Measurements from ENCODE around the gene TPM1.

The TPM1 gene

GRCh38 chr15:63067306-63067705 is 24.8 kb downstream of the TPM1 start:
- Histone ChIP-seq H4K20me1 (ENCODE audit: low read depth, low read length) (no peaks in the 10 kb centered on the region), H2AFZ (ENCODE audit: low read depth, low read length, severe bottlenecking) (no peak overlapping the region), H3K36me3 (ENCODE audit: low read length) (no peaks in the 10 kb centered on the region)

GRCh38 chr15:63067976-63068743 is 25.6 kb downstream of the TPM1 start:
- Histone ChIP-seq H3K9me3 (ENCODE audit: insufficient read depth, low read length) (no peaks in the 10 kb centered on the region), H3K9ac (ENCODE audit: low read length) (no peak overlapping the region), H3K79me2 (ENCODE audit: insufficient read depth, low read length) (no peaks in the 10 kb centered on the region), H3K4me2 (ENCODE audit: low read depth, low read length, poor library complexity, severe bottlenecking) (no peak overlapping the region), H3F3A (ENCODE audit: insufficient read depth) (no peaks in the 10 kb centered on the region), H3K9me2 (replicated peaks; ENCODE audit: insufficient read depth, low read length) (no peaks in the 10 kb centered on the region), H4K20me1 (ENCODE audit: low read depth, low read length) (no peaks in the 10 kb centered on the region), H3K27me3 (ENCODE audit: low read length) (no peaks in the 10 kb centered on the region), H3K27ac (ENCODE audit: low read depth, low read length) (no peak overlapping the region), H3K36me3 (ENCODE audit: low read length) (no peaks in the 10 kb centered on the region), H3K4me3 (ENCODE audit: insufficient read depth, low read length, poor library complexity, severe bottlenecking) (no peak overlapping the region), H2AFZ (ENCODE audit: low read depth, low read length, severe bottlenecking) (no peak overlapping the region)
- TF ChIP-seq CTCF (IDR thresholded peaks at IDR 0.05; ENCODE audit: insufficient read depth, low read length, poor library complexity, severe bottlenecking), result no peak
- TF ChIP-seq EZH2phosphoT487 (conservative IDR thresholded peaks at IDR 0.05; ENCODE audit: low read length), result no peak

More at GRCh38 chr15:63067306-63067705, 24.8 kb downstream of the TPM1 start:
- Histone ChIP-seq H3K4me2 (ENCODE audit: low read depth, low read length, poor library complexity, severe bottlenecking) (no peak overlapping the region), H3K79me2 (ENCODE audit: insufficient read depth, low read length) (no peaks in the 10 kb centered on the region), H3K9ac (ENCODE audit: low read length) (no peak overlapping the region), H3F3A (ENCODE audit: insufficient read depth) (no peaks in the 10 kb centered on the region), H3K27ac (ENCODE audit: low read depth, low read length) (no peak overlapping the region), H3K27me3 (ENCODE audit: low read length) (no peaks in the 10 kb centered on the region), H3K9me2 (replicated peaks; ENCODE audit: insufficient read depth, low read length) (no peaks in the 10 kb centered on the region), H3K9me3 (ENCODE audit: insufficient read depth, low read length) (no peaks in the 10 kb centered on the region), H3K4me3 (ENCODE audit: insufficient read depth, low read length, poor library complexity, severe bottlenecking) (no peak overlapping the region)
- TF ChIP-seq EZH2phosphoT487 (conservative IDR thresholded peaks at IDR 0.05; ENCODE audit: low read length), result no peak
- TF ChIP-seq CTCF (IDR thresholded peaks at IDR 0.05; ENCODE audit: insufficient read depth, low read length, poor library complexity, severe bottlenecking), result no peak

- Histone ChIP-seq H3K9ac (ENCODE audit: low read length) (no peak overlapping the region), H3K4me3 (ENCODE audit: insufficient read depth, low read length, poor library complexity, severe bottlenecking) (no peak overlapping the region), H3K27me3 (ENCODE audit: low read length) (no peaks in the 10 kb centered on the region), H3K9me3 (ENCODE audit: insufficient read depth, low read length) (no peaks in the 10 kb centered on the region), H3K4me2 (ENCODE audit: low read depth, low read length, poor library complexity, severe bottlenecking) (no peak overlapping the region), H2AFZ (ENCODE audit: low read depth, low read length, severe bottlenecking) (no peak overlapping the region), H3K36me3 (ENCODE audit: low read length) (no peaks in the 10 kb centered on the region), H3K27ac (ENCODE audit: low read depth, low read length) (no peak overlapping the region), H4K20me1 (ENCODE audit: low read depth, low read length) (no peaks in the 10 kb centered on the region), H3K9me2 (replicated peaks; ENCODE audit: insufficient read depth, low read length) (no peaks in the 10 kb centered on the region), H3K79me2 (ENCODE audit: insufficient read depth, low read length) (no peaks in the 10 kb centered on the region), H3F3A (ENCODE audit: insufficient read depth) (no peaks in the 10 kb centered on the region)
- TF ChIP-seq EZH2phosphoT487 (conservative IDR thresholded peaks at IDR 0.05; ENCODE audit: low read length) (no peak), CTCF (IDR thresholded peaks at IDR 0.05; ENCODE audit: insufficient read depth, low read length, poor library complexity, severe bottlenecking) (no peak)
These were observed 27.1 kb downstream of the TPM1 start for GRCh38 chr15:63069616-63070090.

All from SU-DHL-6 (cell line).